Left ventricle myocardium inferior (tissue), 1 donor: ENCODE data around the gene AK2. TPM values are rescaled to one million over a fixed set of nuclear protein-coding genes. Genes with fewer than 3 reads are reported as not detected.

ENCODE experiments used
- DNase-seq: peaks from one replicate; pipeline ENCODE4 v3.0.0-alpha.2; 2020
- H3K27ac ChIP-seq: fragments of 200-600 bp; replicated peaks from 2 replicates; pipeline ENCODE4 v1.8.0; 2021
- H3K27me3 ChIP-seq: fragments of 200-600 bp; 2 replicates; pipeline ENCODE4 v1.8.0; 2021; ENCODE audit warnings: low read depth
- H3K36me3 ChIP-seq: fragments of 200-600 bp; 2 replicates; pipeline ENCODE4 v1.8.0; 2021
- H3K4me1 ChIP-seq: fragments of 200-600 bp; 2 replicates; pipeline ENCODE4 v1.8.0; 2021
- H3K4me3 ChIP-seq: fragments of 200-600 bp; 2 replicates; pipeline ENCODE4 v1.8.0; 2021; ENCODE audit warnings: mild to moderate bottlenecking, moderate library complexity
- H3K9me3 ChIP-seq: fragments of 200-600 bp; replicated peaks from 2 replicates; pipeline ENCODE4 v1.8.0; 2021
- CTCF ChIP-seq: fragments of 200-600 bp; IDR thresholded peaks from 2 replicates; pipeline ENCODE4 v1.8.0; 2021; ENCODE audit warnings: antibody characterized with exemption, mild to moderate bottlenecking, borderline replicate concordance
- intact Hi-C: fragments of 100-400 bp; cut with micrococcal nuclease; formaldehyde crosslinking; loops from one replicate; pipeline ENCODE4 v1.11.0; 2022
- total RNA-seq: library from RNA; stranded (reverse); fragmentation: NEBNext Ultra II Directional; extraction: Animal tissue kit (Norgen Biotek cat#: 25700); gene quantifications from one replicate; pipeline ENCODE4 v1.2.1, GENCODE V29; 2021
- donor health status: DM: no; HTN: yes; CAD: no; lungs with severe emphysema.

AK2 gene
- total RNA-seq, 1 donor from 2014 or later: 121 TPM

DNA sequence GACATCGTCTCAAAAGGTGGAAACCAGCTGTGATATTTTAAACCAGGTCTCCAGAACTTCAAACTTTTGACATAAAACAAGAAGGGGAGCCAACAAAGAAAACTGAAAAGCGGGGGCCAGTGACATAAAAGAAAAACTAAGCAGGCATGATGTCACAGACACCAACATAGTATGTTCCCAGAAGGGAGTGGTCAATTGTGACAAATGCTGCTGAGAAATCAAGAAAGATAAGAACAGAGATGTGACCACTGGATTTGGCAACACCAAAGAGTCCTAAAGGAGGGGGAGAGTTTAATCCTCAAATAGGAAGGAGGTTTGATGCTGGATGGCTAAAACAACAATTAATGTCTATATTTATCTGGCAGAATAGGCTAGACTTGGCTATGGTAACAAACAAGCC is 69.8 kb downstream of the AK2 start:
- Histone ChIP-seq H3K9me3 (no peaks in the 10 kb centered on the region), H3K27ac (no peak overlapping the region), H3K27me3 (no peaks in the 10 kb centered on the region), H3K4me1 (peaks cover 22% of the 10 kb centered on the region), H3K36me3 (no peaks in the 10 kb centered on the region), H3K4me3 (no peak overlapping the region)
- no peak for DNase-seq
- intact Hi-C loops: no loop called here
- no peak for TF ChIP-seq CTCF

GRCh38 chr1:32965251-32965747 is 71.4 kb downstream of the AK2 start:
- Histone ChIP-seq H3K27me3 (no peaks in the 10 kb centered on the region), H3K36me3 (no peaks in the 10 kb centered on the region), H3K27ac (peak overlapping the region; percentile 97), H3K4me3 (peak overlapping the region; percentile 98), H3K9me3 (no peaks in the 10 kb centered on the region), H3K4me1 (peaks cover 38% of the 10 kb centered on the region)
- intact Hi-C loops: no loop called here
- no peak for DNase-seq
- no peak for TF ChIP-seq CTCF

GRCh38 chr1:32964461-32965250 is 72.0 kb downstream of the AK2 start, which contains the start of gene RNF19B:
RNF19B (minus strand) TSS chr1:32964809; CDS start chr1:32964685, 124 bp downstream.
- peak within 1 kb of the TSS; percentile 98 for H3K4me3 ChIP-seq
- peak; percentile 30 for TF ChIP-seq CTCF
- H3K4me1 ChIP-seq: peaks cover 43% of the 10 kb centered on the region
- H3K27me3 ChIP-seq: no peaks in the 10 kb centered on the region
- intact Hi-C loops: no loop called here
- peak within 1 kb of the TSS; percentile 97 for H3K27ac ChIP-seq
- no peaks in the 10 kb centered on the region for H3K9me3 ChIP-seq
- DNase-seq: peak; percentile 96
- no peaks in the 10 kb centered on the region for H3K36me3 ChIP-seq

DNA sequence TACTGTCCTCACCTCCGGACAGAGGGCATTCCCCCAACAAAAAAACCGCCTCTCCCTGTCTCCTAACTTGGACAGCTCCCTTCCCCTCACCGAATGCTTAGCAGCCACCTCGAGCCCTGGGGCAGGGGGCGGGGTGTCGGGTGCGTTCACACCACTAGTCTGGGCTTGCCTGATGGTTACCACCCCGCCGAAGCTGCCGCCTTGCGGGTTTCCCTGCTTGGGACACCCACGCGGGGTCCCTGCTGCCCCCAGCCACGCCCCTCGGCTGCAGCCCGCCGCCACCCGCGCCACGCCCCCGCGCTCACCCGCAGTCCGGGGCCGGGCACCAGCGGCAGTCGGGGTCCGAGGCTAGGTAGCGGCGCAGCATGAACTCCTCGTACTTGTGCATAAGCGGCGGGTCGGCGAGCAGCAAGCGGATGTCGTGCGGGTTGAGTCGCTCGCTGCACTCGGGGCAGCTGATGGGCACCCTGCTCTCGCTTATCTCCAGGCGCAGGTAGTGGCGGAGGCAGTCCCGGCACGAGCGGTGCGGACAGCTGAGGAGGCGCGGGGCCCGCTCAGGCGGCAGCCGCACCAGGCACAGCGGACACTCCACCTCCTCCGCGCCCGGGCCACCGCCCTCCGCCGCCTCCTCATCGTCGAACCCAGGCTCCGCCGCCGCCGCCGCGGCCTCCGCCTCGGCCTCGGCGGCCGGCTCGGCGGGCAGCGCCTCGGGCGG is 72.8 kb downstream of the AK2 start:
- Histone ChIP-seq H3K36me3 (no peaks in the 10 kb centered on the region), H3K4me3 (peak overlapping the region; percentile 98), H3K9me3 (no peaks in the 10 kb centered on the region), H3K27me3 (no peaks in the 10 kb centered on the region), H3K27ac (peak overlapping the region; percentile 97), H3K4me1 (peaks cover 43% of the 10 kb centered on the region)
- TF ChIP-seq CTCF: peak; percentile 15
- peak; percentile 51 for DNase-seq
- intact Hi-C loops: no loop called here

DNA sequence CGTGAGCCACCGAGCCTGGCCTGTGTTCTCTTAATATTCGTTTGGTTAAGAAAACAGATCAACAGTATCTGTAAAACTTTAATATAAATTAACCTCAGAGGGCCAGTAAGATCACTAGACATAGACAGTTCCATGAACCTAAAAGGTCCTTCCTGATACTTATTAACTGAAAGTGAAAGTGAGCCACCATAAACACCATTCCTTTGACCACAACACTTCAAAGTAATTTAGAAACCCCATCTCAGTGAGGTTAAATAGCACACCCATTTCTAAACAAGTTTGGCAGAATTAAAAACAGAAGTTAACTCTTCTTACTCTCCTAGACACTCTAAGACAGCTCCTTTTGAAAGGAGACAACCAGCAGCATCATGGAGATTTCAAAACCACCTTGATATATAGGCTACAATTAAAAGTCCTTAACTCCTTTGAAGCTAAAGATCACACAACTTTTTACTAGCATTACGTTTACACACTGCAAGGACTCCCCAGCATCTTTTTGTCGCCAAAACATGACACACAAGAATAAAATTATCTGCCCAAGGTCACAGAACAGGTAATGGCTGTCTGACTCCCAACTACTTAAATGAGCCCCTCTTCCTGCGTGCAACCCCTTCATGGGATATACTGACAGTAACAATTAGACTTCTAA is 74.3 kb downstream of the AK2 start:
- H3K4me1 ChIP-seq: peaks cover 43% of the 10 kb centered on the region
- TF ChIP-seq CTCF: no peak
- no peak overlapping the region for H3K27ac ChIP-seq
- no peaks in the 10 kb centered on the region for H3K9me3 ChIP-seq
- no peaks in the 10 kb centered on the region for H3K27me3 ChIP-seq
- DNase-seq: no peak
- H3K4me3 ChIP-seq: peak overlapping the region; percentile 98
- intact Hi-C loops: no loop called here
- H3K36me3 ChIP-seq: no peaks in the 10 kb centered on the region
